ENCODE data around the gene TYMP.

The TYMP gene

GRCh38 chr22:50529897-50530579 is at the start of gene TYMP:
TSS of gene TYMP (minus strand) at chr22:50530012. CDS start at chr22:50529709, 303 bp downstream.
- peak in 1 of 2 experiments; percentile 43 for DNase-seq

- DNase-seq: no peak
Observed at GRCh38 chr22:50578776-50579310, 49.0 kb upstream of the TYMP start.

- no peak for DNase-seq
Observed at GRCh38 chr22:50577987-50578775, 48.4 kb upstream of the TYMP start, which contains the start of gene CPT1B. TSS of gene CPT1B (minus strand) at chr22:50578427. CDS start at chr22:50577915, 512 bp downstream.

GRCh38 chr22:50577697-50577986 is 47.8 kb upstream of the TYMP start:
- no peak for DNase-seq

- no peak for DNase-seq
Observed at GRCh38 chr22:50576806-50577696, 47.2 kb upstream of the TYMP start.

- DNase-seq: peak; percentile 17 to 39
Observed at GRCh38 chr22:50576070-50576469, 46.3 kb upstream of the TYMP start.

- no peak for DNase-seq
Observed at GRCh38 chr22:50575426-50575941, 45.7 kb upstream of the TYMP start.

- no peak for DNase-seq
Observed at GRCh38 chr22:50574383-50574755, 44.6 kb upstream of the TYMP start.

GRCh38 chr22:50573491-50574382 is 43.9 kb upstream of the TYMP start:
- DNase-seq: no peak

GRCh38 chr22:50572965-50573364 is 43.2 kb upstream of the TYMP start:
- no peak for DNase-seq

GRCh38 chr22:50571264-50572175 is 41.7 kb upstream of the TYMP start:
- DNase-seq: no peak

GRCh38 chr22:50570861-50571260 is 41.0 kb upstream of the TYMP start:
- DNase-seq: no peak

- no peak for DNase-seq
Observed at GRCh38 chr22:50569896-50570535, 40.2 kb upstream of the TYMP start.

GRCh38 chr22:50569041-50569459 is 39.2 kb upstream of the TYMP start:
- DNase-seq: no peak

GRCh38 chr22:50568626-50569025 is 38.8 kb upstream of the TYMP start:
- DNase-seq: no peak

GRCh38 chr22:50567721-50568252 is 38.0 kb upstream of the TYMP start:
- no peak for DNase-seq

- no peak for DNase-seq
Observed at GRCh38 chr22:50564289-50564688, 34.5 kb upstream of the TYMP start.

- no peak for DNase-seq
Observed at GRCh38 chr22:50563413-50564160, 33.8 kb upstream of the TYMP start.

Measured in NCI-H1930 (cell line).